Thyroid gland (tissue), 4 donors: ENCODE measurements around the gene ASL.
"Not testable (repeated sequence)": the region's sequence is repeated elsewhere in the genome, so short reads cannot be mapped to it uniquely, and the experiment has no call there.

Experiments
- POLR2A ChIP-seq, 2 donors: fragments of 450-650 bp; IDR thresholded peaks; one replicate each; pipeline ENCODE4 v1.6.1; 2017; ENCODE audit warnings: antibody characterized with exemption in 2 of 2, mild to moderate bottlenecking in 2 of 2, moderate library complexity in 1 of 2
- TF ChIP-seq, protein P1 (sequence below), 6 experiments: fragments of 200-600 bp in 3 of 6; fragments of 450-650 bp in 3 of 6; sonication (generic) in 3 of 6; IDR thresholded peaks; one replicate each; pipeline ENCODE4 v1.5.1; 2016 to 2019; ENCODE audit warnings: antibody characterized with exemption in 6 of 6, mild to moderate bottlenecking in 2 of 6, inconsistent platforms in 1 of 6, moderate library complexity in 1 of 6

DNA sequence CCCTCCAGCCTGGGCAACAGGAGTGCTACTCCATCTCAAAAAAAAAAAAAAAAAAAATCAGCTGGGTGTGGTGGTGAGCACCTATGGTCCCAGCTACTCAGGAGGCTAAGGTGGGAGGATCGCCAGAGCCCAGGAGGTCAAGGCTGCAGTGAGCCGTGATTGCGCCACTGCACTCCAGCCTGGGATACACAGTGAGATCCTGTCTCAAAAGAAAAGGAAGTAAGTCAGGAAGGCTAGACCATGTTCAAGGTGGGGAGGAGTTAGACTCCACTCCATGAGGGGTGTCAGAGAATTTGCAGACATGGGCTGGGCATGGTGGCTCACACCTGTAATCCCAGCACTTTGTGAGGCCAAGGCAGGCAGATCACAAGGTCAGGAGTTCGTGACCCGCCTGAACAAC lies 32.8 kb downstream of the ASL start:
- TF ChIP-seq, protein P1, sequence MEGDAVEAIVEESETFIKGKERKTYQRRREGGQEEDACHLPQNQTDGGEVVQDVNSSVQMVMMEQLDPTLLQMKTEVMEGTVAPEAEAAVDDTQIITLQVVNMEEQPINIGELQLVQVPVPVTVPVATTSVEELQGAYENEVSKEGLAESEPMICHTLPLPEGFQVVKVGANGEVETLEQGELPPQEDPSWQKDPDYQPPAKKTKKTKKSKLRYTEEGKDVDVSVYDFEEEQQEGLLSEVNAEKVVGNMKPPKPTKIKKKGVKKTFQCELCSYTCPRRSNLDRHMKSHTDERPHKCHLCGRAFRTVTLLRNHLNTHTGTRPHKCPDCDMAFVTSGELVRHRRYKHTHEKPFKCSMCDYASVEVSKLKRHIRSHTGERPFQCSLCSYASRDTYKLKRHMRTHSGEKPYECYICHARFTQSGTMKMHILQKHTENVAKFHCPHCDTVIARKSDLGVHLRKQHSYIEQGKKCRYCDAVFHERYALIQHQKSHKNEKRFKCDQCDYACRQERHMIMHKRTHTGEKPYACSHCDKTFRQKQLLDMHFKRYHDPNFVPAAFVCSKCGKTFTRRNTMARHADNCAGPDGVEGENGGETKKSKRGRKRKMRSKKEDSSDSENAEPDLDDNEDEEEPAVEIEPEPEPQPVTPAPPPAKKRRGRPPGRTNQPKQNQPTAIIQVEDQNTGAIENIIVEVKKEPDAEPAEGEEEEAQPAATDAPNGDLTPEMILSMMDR (IDR thresholded peaks at IDR 0.05) = not testable (repeated sequence)
- TF ChIP-seq POLR2A (IDR thresholded peaks at IDR 0.05) = not testable (repeated sequence)
